Measurements from ENCODE around the gene LYRM2.
"Not testable (repeated sequence)": the region's sequence is repeated elsewhere in the genome, so short reads cannot be mapped to it uniquely, and the experiment has no call there.

- not testable (repeated sequence) for TF ChIP-seq CTCF, POLR2A (IDR thresholded peaks at IDR 0.05)
Observed at GRCh38 chr6:89641581-89641980, 3.0 kb upstream of the LYRM2 start.
